ENCODE results near the gene HLA-DQB2.
"Not testable (repeated sequence)": the region's sequence is repeated elsewhere in the genome, so short reads cannot be mapped to it uniquely, and the experiment has no call there.

The HLA-DQB2 gene

GRCh38 chr6:32763421-32763820 lies at the start of gene HLA-DQB2:
Gene HLA-DQB2, minus strand, starts transcription at chr6:32763532. Its CDS starts 62 bp downstream, at chr6:32763470.
- no peak for DNase-seq (ENCODE audit: low read depth)

- DNase-seq (ENCODE audit: low read depth) = no peak
Observed at GRCh38 chr6:32809171-32809570, 45.8 kb upstream of the HLA-DQB2 start.

GRCh38 chr6:32807020-32807580 lies 43.8 kb upstream of the HLA-DQB2 start:
- DNase-seq (ENCODE audit: low read depth) = no peak

DNA sequence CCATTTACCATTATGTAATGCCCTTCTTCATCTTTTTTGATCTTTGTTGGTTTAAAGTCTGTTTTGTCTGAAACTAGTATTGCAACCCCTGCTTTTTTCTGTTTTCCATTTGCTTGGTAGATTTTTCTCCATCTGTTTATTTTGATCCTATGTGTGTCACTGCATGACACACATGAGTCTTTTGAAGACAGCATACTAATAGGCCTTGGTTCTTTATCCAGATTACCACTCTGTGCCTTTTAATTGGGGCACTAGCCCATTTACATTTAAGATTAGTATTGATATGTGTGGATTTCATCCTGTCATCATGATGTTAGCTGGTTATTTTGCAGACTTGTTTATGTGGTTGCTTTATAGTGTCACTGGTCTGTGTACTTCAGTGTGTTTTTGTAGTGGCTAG lies 42.1 kb upstream of the HLA-DQB2 start:
- not testable (repeated sequence) for DNase-seq (ENCODE audit: low read depth)

- DNase-seq (ENCODE audit: low read depth) = no peak
Observed at GRCh38 chr6:32803416-32803815, 40.1 kb upstream of the HLA-DQB2 start.

GRCh38 chr6:32799740-32800139 lies 36.4 kb upstream of the HLA-DQB2 start:
- DNase-seq (ENCODE audit: low read depth) = no peak

GRCh38 chr6:32799168-32799567 lies 35.8 kb upstream of the HLA-DQB2 start:
- DNase-seq (ENCODE audit: low read depth) = no peak

GRCh38 chr6:32796848-32797776 lies 33.8 kb upstream of the HLA-DQB2 start:
- no peak for DNase-seq (ENCODE audit: low read depth)

- no peak for DNase-seq (ENCODE audit: low read depth)
Observed at GRCh38 chr6:32794510-32794909, 31.2 kb upstream of the HLA-DQB2 start.

GRCh38 chr6:32792901-32793435 lies 29.6 kb upstream of the HLA-DQB2 start:
- no peak for DNase-seq (ENCODE audit: low read depth)

DNA sequence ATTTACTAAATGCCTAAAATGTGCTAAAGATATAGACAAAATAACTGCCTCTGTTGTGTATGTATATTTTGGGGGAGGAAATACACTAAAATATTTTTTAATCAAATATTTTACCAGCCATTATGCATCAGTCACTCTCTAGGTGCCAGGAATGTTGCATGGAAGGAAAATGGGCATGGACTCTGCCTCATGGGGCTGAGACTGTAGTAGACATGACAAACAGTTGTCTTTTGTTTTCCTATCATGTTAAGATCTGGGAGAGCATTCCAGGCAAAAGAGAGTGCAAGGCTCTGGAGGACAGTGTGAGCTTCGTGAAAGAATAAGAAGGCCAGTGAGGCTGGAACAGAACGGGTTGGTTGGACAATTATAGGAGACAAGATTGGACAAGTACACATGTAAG lies 27.0 kb upstream of the HLA-DQB2 start:
- DNase-seq (ENCODE audit: low read depth) = no peak

DNA sequence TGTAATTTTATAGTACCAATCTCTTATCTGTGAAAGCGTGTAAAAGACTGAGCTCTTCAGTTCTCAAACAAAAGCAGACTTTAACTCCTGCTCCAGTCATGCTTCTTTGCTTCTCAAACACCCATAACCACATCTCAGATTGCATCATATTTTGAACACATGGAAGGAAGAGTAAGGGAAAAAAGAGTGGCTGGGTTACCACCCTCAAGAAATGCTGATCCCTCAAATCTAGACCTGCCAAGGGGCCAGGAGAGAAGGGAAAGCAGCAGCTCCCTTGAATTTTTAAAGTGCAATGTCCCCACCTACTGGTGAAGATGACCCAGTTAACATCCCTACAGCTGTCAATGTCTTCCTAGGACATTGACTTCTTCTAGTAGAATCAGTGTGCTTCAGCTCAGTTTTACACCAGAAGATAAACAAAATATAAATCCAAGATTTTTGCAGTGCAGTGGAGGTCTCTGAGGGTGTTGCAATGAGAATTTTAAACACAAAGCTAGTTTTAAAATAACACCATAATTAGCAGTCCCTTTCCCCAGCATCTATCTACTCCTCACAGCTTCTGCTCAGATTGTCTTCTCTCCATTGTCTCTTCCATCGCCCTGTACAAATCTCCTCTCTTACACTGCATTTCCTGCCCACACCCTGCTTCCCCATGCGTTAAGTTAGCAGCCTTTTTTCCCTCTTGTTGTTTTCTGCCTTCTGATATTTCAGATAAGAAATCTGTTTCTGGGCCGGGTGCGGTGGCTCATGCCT lies 22.6 kb upstream of the HLA-DQB2 start:
- no peak for DNase-seq (ENCODE audit: low read depth)

GRCh38 chr6:32782923-32783322 lies 19.6 kb upstream of the HLA-DQB2 start:
- not testable (repeated sequence) for DNase-seq (ENCODE audit: low read depth)

GRCh38 chr6:32779036-32779435 lies 15.7 kb upstream of the HLA-DQB2 start:
- no peak for DNase-seq (ENCODE audit: low read depth)

DNA sequence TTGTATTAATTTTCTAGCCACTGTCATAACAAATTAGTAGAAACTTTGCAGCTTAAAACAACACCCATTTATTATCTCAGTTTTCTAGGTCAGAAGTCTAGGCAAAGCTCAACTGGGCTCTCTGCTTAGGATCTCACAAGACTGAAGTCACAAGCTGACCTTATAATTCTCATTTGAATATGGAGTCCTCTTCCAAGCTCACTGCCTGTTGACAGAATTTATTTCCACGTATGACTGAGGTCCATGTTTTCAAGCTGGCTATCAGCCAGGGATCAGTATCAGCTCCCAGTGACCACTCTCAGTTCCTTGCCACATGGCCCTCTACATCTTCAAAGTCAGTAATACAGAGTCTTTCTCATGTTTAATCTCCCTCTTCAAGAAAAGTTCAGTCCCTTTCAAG lies 11.7 kb upstream of the HLA-DQB2 start:
- DNase-seq (ENCODE audit: low read depth) = no peak

GRCh38 chr6:32774426-32774825 lies 11.1 kb upstream of the HLA-DQB2 start:
- no peak for DNase-seq (ENCODE audit: low read depth)

- no peak for DNase-seq (ENCODE audit: low read depth)
Observed at GRCh38 chr6:32772656-32773055, 9.3 kb upstream of the HLA-DQB2 start.

- no peak for DNase-seq (ENCODE audit: low read depth)
Observed at GRCh38 chr6:32764048-32764447, 716 bp upstream of the HLA-DQB2 start.

GRCh38 chr6:32761548-32761947 lies 1.8 kb downstream of the HLA-DQB2 start:
- DNase-seq (ENCODE audit: low read depth) = no peak

DNA sequence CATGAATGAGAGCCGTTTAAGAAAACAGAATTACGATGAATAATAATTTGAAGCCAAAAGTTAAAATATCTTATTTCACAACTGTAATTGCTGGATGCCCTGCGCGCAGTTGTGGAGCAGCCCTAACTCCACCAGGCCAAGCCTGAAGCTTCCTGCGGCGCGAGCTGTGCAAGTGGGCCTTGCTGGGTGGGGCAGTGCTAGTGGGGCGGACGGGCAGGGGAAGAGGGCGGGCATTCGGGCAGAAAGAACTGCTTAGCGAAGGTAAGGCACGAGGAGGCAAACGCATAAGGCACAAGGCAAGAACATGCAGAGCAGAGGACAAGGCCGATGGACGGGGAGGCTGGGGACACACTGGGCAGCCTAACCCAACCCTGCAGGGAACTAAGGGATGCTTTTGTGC lies 2.3 kb downstream of the HLA-DQB2 start:
- no peak for DNase-seq (ENCODE audit: low read depth)

DNA sequence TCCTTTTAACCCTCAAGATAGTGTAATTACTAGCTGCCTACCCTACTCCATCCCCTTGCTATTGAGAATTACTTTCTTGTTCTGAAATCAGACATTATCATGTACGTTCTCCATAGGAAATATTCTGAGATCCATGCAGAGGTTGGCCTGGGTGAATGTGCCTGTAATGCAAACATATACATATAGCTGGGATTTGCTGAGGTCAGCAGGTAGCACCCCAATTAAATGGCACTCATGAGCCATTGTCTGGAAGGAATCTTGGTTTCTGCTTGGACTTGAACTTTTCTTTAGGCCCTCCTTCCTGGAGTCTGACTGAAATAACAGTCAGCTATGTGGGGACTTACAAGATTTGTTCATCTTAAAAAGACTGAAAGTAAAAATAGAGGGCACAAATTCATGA lies 3.7 kb downstream of the HLA-DQB2 start:
- DNase-seq (ENCODE audit: low read depth) = no peak

GRCh38 chr6:32752580-32752979 lies 10.8 kb downstream of the HLA-DQB2 start:
- DNase-seq (ENCODE audit: low read depth) = no peak

DNA sequence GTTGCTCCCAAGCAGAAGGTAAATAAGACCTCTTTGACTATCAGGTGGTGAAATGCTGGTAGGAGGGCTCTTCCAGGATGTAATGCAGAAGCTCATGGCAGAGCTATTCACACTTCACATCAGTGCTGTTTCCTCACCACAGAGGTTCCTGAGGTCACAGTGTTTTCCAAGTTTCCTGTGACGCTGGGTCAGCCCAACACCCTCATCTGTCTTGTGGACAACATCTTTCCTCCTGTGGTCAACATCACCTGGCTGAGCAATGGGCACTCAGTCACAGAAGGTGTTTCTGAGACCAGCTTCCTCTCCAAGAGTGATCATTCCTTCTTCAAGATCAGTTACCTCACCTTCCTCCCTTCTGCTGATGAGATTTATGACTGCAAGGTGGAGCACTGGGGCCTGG lies 17.7 kb downstream of the HLA-DQB2 start:
- DNase-seq (ENCODE audit: low read depth) = not testable (repeated sequence)

All from GM04503 (cell line).